Natural killer cell (primary cell): ENCODE results near the gene OSCAR. TPM values are rescaled to one million over a fixed set of nuclear protein-coding genes. Genes with fewer than 3 reads are reported as not detected.

ENCODE experiments used
- ATAC-seq, 3 donors: fragments of 150-1000 bp in 2 of 3; fragments of 200-7000 bp in 1 of 3; cut with Tn5 transposase; 1 replicate in 1 of 3; 2 replicates in 2 of 3; pipeline ENCODE4 v1.10.0; 2021; ENCODE audit warnings: mild to moderate bottlenecking in 2 of 3, moderate library complexity in 2 of 3
- DNase-seq, 2 donors: peaks; one replicate each; pipeline versions ENCODE4 v3.0.0 to v3.0.0-alpha.2; 2013 to 2021; ENCODE audit warnings: mixed read lengths in 1 of 2
- H3K27ac ChIP-seq: one replicate; pipeline ENCODE4 v1.5.1; 2013; ENCODE audit warnings: mild to moderate bottlenecking, low read length
- H3K27me3 ChIP-seq: one replicate; pipeline ENCODE4 v1.6.1; 2013; ENCODE audit warnings: low read length; ENCODE audit not compliant: control insufficient read depth, insufficient read depth
- H3K36me3 ChIP-seq: one replicate; pipeline ENCODE4 v1.6.1; 2013; ENCODE audit warnings: low read length; ENCODE audit not compliant: control insufficient read depth, insufficient read depth
- H3K4me1 ChIP-seq: one replicate; pipeline ENCODE4 v1.6.1; 2013; ENCODE audit warnings: low read length; ENCODE audit not compliant: control insufficient read depth, insufficient read depth
- H3K4me3 ChIP-seq: one replicate; pipeline ENCODE4 v1.5.1; 2013; ENCODE audit warnings: low read length
- H3K9me3 ChIP-seq: one replicate; pipeline ENCODE4 v1.6.1; 2013; ENCODE audit warnings: low read length; ENCODE audit not compliant: control insufficient read depth, insufficient read depth
- H3K27ac Mint-ChIP-seq, 2 donors: one replicate each; pipeline ENCODE4 v1.8.0; 2022; ENCODE audit warnings: mild to moderate bottlenecking in 2 of 2, mixed read lengths in 2 of 2, moderate library complexity in 1 of 2
- H3K27me3 Mint-ChIP-seq, 2 donors: one replicate each; pipeline ENCODE4 v1.8.0; 2022; ENCODE audit warnings: low read depth in 2 of 2, mixed read lengths in 2 of 2
- H3K36me3 Mint-ChIP-seq: one replicate; pipeline ENCODE4 v1.8.0; 2022; ENCODE audit warnings: mixed read lengths
- H3K4me1 Mint-ChIP-seq, 2 donors: one replicate each; pipeline ENCODE4 v1.8.0; 2022; ENCODE audit warnings: mixed read lengths in 2 of 2
- H3K4me3 Mint-ChIP-seq: one replicate; pipeline ENCODE4 v1.8.0; 2022; ENCODE audit warnings: mild to moderate bottlenecking, moderate library complexity, mixed read lengths
- H3K9me3 Mint-ChIP-seq, 2 donors: one replicate each; pipeline ENCODE4 v1.8.0; 2022; ENCODE audit warnings: mixed read lengths in 2 of 2
- CTCF ChIP-seq: fragments of 200-600 bp; IDR thresholded peaks from one replicate; pipeline ENCODE4 v1.8.0; 2022; ENCODE audit warnings: antibody characterized with exemption
- WGBS: methylation state at CpG from one replicate; pipeline ENCODE4 v1.1.7; 2013; ENCODE audit warnings: missing lambda C conversion rate; ENCODE audit not compliant: insufficient coverage; 5-methylcytosine and 5-hydroxymethylcytosine counted together
- intact Hi-C: fragments of 100-400 bp; cut with micrococcal nuclease; formaldehyde crosslinking; loops from one replicate; pipeline ENCODE4 v1.14.2; 2022
- total RNA-seq, 4 donors: library from RNA; stranded (reverse); fragments of 120-200 nt in 1 of 4; gene quantifications; one replicate each; pipeline versions ENCODE4 v1.2.3 to v1.2.4, GENCODE V29; 2013 to 2022

The OSCAR gene
- total RNA-seq, 3 donors from 2014 or later (not counting 1 experiment from before 2014, with no cell fraction given), result 2.3 to 5.4 (median 4.4) TPM

GRCh38 chr19:54147676-54148075 is 47.1 kb upstream of the OSCAR start:
- TF ChIP-seq CTCF, result no peak
- no peak overlapping the region for H3K27ac Mint-ChIP-seq

DNA sequence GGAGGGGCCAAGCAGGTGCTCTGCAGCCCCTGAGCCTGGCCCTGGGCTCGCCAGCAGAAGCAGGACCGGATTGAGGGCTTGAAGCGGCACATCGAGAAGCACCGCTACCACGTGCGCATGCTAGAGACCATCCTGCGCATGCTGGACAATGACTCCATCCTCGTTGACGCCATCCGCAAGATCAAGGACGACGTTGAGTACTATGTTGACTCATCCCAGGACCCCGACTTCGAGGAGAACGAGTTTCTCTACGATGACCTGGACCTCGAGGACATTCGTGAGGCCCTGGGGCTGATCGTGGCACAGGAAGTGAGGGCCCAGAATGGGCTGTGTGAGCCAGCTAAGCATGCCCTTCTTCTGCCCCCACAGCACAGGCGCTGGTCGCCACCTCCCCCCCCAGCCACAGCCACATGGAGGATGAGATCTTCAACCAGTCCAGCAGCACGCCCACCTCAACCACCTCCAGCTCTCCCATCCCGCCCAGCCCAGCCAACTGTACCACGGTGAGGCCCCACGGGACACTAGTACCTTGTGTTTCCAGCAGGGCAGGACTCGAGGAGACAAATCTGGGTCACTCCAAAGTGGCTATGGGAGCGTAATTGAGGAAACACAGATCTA is 45.0 kb upstream of the OSCAR start:
- Mint-ChIP-seq H3K36me3 (peaks cover 7% of the 10 kb centered on the region), H3K4me3 (no peak overlapping the region)
- ATAC-seq, result no peak

More at GRCh38 chr19:54147676-54148075, 47.1 kb upstream of the OSCAR start:
- DNase-seq, result no peak
- H3K4me1 Mint-ChIP-seq, result peaks cover 5 to 31% of the 10 kb centered on the region in 2 donors
- Histone ChIP-seq H3K4me1 (no peaks in the 10 kb centered on the region), H3K9me3 (no peaks in the 10 kb centered on the region), H3K36me3 (peaks cover 88% of the 10 kb centered on the region), H3K27ac (no peak overlapping the region), H3K27me3 (no peaks in the 10 kb centered on the region), H3K4me3 (no peak overlapping the region)
- no peaks in the 10 kb centered on the region for H3K9me3 Mint-ChIP-seq
- no peak for ATAC-seq
- WGBS, result 100% methylated on average over 3 of the region's 3 CpGs
- H3K36me3 Mint-ChIP-seq, result peaks cover 7% of the 10 kb centered on the region
- intact Hi-C loops, result no loop called here
- H3K4me3 Mint-ChIP-seq, result no peak overlapping the region
- no peaks in the 10 kb centered on the region for H3K27me3 Mint-ChIP-seq

GRCh38 chr19:54142166-54142780 is 41.7 kb upstream of the OSCAR start:
- Histone ChIP-seq H3K36me3 (peaks cover 50% of the 10 kb centered on the region), H3K27ac (no peak overlapping the region), H3K4me1 (peaks cover 26% of the 10 kb centered on the region), H3K27me3 (no peaks in the 10 kb centered on the region), H3K4me3 (no peak overlapping the region), H3K9me3 (no peaks in the 10 kb centered on the region)
- H3K27me3 Mint-ChIP-seq, result no peaks in the 10 kb centered on the region
- no peak for ATAC-seq
- no peak for TF ChIP-seq CTCF
- intact Hi-C loops, result no loop called here
- H3K9me3 Mint-ChIP-seq, result no peaks in the 10 kb centered on the region
- 86% methylated on average over 7 of the region's 7 CpGs for WGBS
- H3K36me3 Mint-ChIP-seq, result no peaks in the 10 kb centered on the region
- H3K4me1 Mint-ChIP-seq, result peaks cover 39 to 65% of the 10 kb centered on the region in 2 donors
- H3K4me3 Mint-ChIP-seq, result no peak overlapping the region
- peak overlapping the region in 1 of 2 donors; percentile 60 for H3K27ac Mint-ChIP-seq
- DNase-seq, result no peak

More for the DNA sequence above, 45.0 kb upstream of the OSCAR start:
- Mint-ChIP-seq H3K27ac (no peak overlapping the region), H3K4me1 (peaks cover 21 to 46% of the 10 kb centered on the region in 2 donors), H3K9me3 (no peaks in the 10 kb centered on the region), H3K27me3 (no peaks in the 10 kb centered on the region)
- TF ChIP-seq CTCF, result no peak
- Histone ChIP-seq H3K4me3 (no peak overlapping the region), H3K36me3 (peaks cover 76% of the 10 kb centered on the region), H3K27me3 (no peaks in the 10 kb centered on the region), H3K9me3 (no peaks in the 10 kb centered on the region), H3K27ac (no peak overlapping the region), H3K4me1 (peaks cover 1% of the 10 kb centered on the region)
- no peak for DNase-seq
- 90% methylated on average over 28 of the region's 28 CpGs for WGBS
- intact Hi-C loops, result no loop called here
